GM21717 (cell line): Measurements from ENCODE around the gene JAZF1.
"Not testable (repeated sequence)": the region's sequence is repeated elsewhere in the genome, so short reads cannot be mapped to it uniquely, and the experiment has no call there.

Experiments
- ATAC-seq: cut with Tn5 transposase; IDR thresholded peaks from one replicate; pipeline ENCODE4 v1.9.1; 2021; ENCODE audit warnings: mild to moderate bottlenecking, moderate library complexity; ENCODE audit not compliant: unreplicated experiment

The JAZF1 gene

GRCh38 chr7:27861747-27862146, 318.8 kb downstream of the JAZF1 start:
- ATAC-seq = no peak

GRCh38 chr7:27860800-27861199, 319.8 kb downstream of the JAZF1 start:
- no peak for ATAC-seq

GRCh38 chr7:27856703-27857485, 323.7 kb downstream of the JAZF1 start:
- not testable (repeated sequence) for ATAC-seq

- ATAC-seq = no peak
These were observed 330.1 kb downstream of the JAZF1 start for GRCh38 chr7:27850531-27850930.

- ATAC-seq = no peak
These were observed 334.2 kb downstream of the JAZF1 start for GRCh38 chr7:27846388-27846787.

GRCh38 chr7:27843584-27844305, 336.9 kb downstream of the JAZF1 start:
- ATAC-seq = no peak

GRCh38 chr7:27842851-27843250, 337.7 kb downstream of the JAZF1 start:
- ATAC-seq = no peak

GRCh38 chr7:27842094-27842692, 338.4 kb downstream of the JAZF1 start:
- ATAC-seq = no peak

GRCh38 chr7:27840760-27841364, 339.7 kb downstream of the JAZF1 start:
- ATAC-seq = no peak

- ATAC-seq = no peak
These were observed 340.3 kb downstream of the JAZF1 start for GRCh38 chr7:27840313-27840712.

- ATAC-seq = no peak
These were observed 341.5 kb downstream of the JAZF1 start for GRCh38 chr7:27839099-27839498.

- no peak for ATAC-seq
These were observed 344.1 kb downstream of the JAZF1 start for GRCh38 chr7:27836536-27836935.

- no peak for ATAC-seq
These were observed 345.2 kb downstream of the JAZF1 start for GRCh38 chr7:27835376-27835775.

- ATAC-seq = no peak
These were observed 346.2 kb downstream of the JAZF1 start for GRCh38 chr7:27834179-27834921.

GRCh38 chr7:27826357-27826756, 354.2 kb downstream of the JAZF1 start:
- ATAC-seq = no peak

GRCh38 chr7:27825891-27826290, 354.7 kb downstream of the JAZF1 start:
- ATAC-seq = no peak

- no peak for ATAC-seq
These were observed 358.4 kb downstream of the JAZF1 start for GRCh38 chr7:27822245-27822644.

GRCh38 chr7:27812706-27813105, 367.9 kb downstream of the JAZF1 start:
- ATAC-seq = no peak

GRCh38 chr7:27810186-27810585, 370.4 kb downstream of the JAZF1 start:
- ATAC-seq = no peak

- ATAC-seq = no peak
These were observed 372.0 kb downstream of the JAZF1 start for GRCh38 chr7:27808626-27809025.

GRCh38 chr7:27804139-27804538, 376.5 kb downstream of the JAZF1 start:
- ATAC-seq = no peak
